CD4-positive, alpha-beta T cell treated with Interferon alpha-2 for 1 hour (primary cell): ENCODE data around the gene TNFRSF14.
A peak's percentile ranks its signal among the peaks of the same experiment; 100 is the strongest.
"Not testable (repeated sequence)": the region's sequence is repeated elsewhere in the genome, so short reads cannot be mapped to it uniquely, and the experiment has no call there.

Experiments
- DNase-seq, 2 donors: peaks; one replicate each; pipeline ENCODE4 v3.0.0-alpha.2; 2020 to 2022

TNFRSF14 gene

GRCh38 chr1:2554621-2555387 lies 1.4 kb upstream of the TNFRSF14 start:
- peak; percentile 64 for DNase-seq

GRCh38 chr1:2555634-2556276 lies 416 bp upstream of the TNFRSF14 start:
- peak; percentile 74 to 78 for DNase-seq

DNA sequence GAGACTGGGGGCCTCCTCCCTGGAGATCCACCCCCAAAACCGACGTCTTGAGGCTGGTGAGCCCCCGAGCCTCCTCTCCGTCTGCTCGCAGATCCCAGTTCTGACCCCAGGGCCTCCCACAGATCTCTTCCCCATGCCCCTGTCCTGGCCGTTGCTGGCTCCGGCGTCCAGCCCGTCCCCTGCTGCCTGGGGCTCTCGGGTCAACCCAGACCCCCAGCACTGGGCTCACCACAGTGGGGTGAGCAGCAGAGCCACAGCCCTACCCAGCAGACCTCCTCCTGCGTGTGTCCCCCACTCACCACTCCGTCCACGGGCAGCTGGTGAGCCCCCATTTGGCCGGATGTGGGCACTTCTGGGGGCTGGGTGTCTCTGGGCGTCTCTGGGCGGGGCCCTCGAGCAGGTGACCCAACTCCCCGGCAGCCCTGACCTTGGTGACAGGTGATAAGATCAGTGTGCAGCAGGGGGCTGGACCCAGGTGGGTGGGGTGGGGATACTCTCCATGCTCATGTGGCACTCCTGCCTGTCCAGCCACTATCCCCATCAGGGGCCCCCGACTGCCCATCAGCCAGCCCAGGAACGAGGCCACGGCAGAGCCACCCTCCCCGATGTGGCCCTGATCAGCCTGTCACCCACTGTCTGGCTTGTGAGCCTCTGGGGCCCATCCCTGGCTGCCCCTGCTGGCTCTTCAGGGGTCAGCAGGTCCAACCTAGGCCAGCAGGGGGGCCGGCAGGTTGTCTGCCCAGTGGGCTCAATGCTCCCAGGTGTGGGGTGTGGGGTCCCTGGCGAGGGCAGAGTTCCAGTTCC lies 709 bp downstream of the TNFRSF14 start:
- DNase-seq: peak; percentile 36 to 62

- DNase-seq: no peak
Measured at GRCh38 chr1:2557482-2558400, 1.6 kb downstream of the TNFRSF14 start.

DNA sequence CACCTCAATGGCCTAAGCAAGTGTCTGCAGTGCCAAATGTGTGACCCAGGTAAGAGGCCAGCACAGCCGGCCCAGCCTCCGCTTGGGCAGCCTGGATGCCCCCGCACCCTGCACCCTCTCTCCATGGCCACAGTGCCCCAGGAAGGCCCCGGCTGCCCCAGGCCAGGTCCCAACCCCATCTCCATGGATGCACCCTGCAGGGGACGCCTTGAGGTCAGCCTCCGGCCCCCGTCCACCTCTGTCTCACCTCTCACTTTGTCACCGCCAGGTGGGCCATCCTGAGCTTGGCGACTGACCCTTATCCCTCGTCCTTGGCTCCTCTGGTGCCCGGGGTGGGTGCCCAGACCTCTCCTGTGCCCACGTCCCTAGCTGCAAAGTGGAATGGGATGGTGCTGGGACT lies 2.2 kb downstream of the TNFRSF14 start:
- no peak for DNase-seq

DNA sequence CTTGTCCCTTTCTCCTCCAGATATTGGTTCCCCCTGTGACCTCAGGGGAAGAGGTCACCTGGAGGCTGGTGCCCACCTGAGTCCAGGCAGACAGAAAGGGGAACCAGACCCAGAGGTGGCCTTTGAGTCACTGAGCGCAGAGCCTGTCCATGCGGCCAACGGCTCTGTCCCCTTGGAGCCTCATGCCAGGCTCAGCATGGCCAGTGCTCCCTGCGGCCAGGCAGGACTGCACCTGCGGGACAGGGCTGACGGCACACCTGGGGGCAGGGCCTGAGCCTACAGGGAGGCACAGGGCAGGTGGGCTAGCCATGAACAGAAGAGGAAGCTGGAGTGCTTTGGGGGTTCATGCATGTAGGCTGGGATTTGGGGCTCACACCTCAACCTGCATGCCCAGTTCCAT lies 2.7 kb downstream of the TNFRSF14 start:
- DNase-seq: no peak

DNA sequence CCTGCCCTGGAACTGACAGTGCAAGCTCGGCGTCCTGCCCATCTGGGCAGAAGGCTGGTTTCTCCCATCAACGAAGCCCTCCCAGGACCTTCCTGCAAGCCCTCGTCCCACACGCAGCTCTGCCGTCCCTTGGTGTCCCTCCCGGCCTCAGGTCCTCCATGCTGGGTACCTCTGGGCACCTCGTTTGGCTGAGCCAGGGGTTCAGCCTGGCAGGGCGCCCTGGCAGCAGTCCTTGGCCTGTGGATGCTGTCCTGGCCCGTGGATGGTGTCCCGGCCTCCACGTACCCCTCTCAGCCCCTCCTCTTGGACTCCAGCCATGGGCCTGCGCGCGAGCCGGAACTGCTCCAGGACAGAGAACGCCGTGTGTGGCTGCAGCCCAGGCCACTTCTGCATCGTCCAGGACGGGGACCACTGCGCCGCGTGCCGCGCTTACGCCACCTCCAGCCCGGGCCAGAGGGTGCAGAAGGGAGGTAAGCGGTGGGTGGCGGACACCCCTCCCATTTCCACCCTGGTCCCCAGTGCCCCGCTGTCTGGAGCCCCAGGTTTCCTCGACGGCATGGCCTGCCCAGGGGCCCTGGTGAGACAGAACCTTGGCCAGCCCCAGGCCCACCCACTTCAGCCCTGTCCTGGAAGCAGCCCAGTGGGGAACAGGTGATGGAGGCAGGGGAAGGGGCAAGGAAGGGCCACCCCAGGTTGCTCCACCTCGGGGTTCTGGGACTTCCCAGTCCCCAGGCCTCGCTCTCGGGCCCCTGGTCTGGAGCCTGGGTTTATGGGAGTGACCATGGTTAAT lies 3.5 kb downstream of the TNFRSF14 start:
- no peak for DNase-seq

DNA sequence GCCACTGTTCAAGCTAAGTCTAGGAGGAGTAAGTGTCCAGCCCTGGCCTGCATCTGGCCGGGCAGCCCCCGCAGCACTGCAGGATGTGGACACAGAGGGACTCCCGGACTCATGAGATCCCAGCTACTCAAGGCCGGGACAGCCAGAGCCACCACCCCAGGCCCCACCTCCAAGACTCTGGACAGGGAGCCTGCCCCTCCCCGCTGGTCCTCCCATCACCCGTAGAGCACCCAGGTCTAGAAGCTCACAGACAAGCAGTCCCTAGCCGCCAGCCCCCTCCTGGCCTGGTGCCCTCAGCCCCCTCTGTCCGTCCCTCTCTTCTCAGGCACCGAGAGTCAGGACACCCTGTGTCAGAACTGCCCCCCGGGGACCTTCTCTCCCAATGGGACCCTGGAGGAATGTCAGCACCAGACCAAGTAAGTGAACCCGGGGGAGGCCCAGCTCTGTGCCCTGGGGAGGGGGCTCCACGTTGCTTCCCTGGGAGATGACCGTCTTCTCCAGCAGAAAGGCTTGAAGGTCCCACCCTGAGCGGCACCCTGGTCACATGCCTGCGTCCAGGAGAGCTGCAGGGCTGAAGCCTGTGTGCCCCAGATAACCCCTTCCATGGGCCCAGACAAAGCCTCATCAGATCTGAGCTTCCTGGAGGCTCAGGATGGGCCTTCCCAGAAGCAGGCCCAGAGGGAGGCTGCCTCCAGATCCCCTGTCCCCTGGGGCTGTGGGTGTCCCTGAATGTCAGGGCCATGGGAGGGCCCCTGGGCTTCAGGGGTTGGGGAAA lies 4.3 kb downstream of the TNFRSF14 start:
- no peak for DNase-seq

- DNase-seq: no peak
Measured at GRCh38 chr1:2561446-2561845, 5.3 kb downstream of the TNFRSF14 start.

- peak in 1 of 2 donors; percentile 33 for DNase-seq
Measured at GRCh38 chr1:2561898-2562895, 6.0 kb downstream of the TNFRSF14 start.

DNA sequence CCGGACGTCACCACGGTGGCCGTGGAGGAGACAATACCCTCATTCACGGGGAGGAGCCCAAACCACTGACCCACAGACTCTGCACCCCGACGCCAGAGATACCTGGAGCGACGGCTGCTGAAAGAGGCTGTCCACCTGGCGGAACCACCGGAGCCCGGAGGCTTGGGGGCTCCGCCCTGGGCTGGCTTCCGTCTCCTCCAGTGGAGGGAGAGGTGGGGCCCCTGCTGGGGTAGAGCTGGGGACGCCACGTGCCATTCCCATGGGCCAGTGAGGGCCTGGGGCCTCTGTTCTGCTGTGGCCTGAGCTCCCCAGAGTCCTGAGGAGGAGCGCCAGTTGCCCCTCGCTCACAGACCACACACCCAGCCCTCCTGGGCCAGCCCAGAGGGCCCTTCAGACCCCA lies 7.0 kb downstream of the TNFRSF14 start:
- DNase-seq: no peak

- DNase-seq: no peak
Measured at GRCh38 chr1:2564006-2564814, 8.0 kb downstream of the TNFRSF14 start.

- no peak for DNase-seq
Measured at GRCh38 chr1:2564815-2565374, 8.7 kb downstream of the TNFRSF14 start.

- no peak for DNase-seq
Measured at GRCh38 chr1:2566101-2567045, 10.2 kb downstream of the TNFRSF14 start.

DNA sequence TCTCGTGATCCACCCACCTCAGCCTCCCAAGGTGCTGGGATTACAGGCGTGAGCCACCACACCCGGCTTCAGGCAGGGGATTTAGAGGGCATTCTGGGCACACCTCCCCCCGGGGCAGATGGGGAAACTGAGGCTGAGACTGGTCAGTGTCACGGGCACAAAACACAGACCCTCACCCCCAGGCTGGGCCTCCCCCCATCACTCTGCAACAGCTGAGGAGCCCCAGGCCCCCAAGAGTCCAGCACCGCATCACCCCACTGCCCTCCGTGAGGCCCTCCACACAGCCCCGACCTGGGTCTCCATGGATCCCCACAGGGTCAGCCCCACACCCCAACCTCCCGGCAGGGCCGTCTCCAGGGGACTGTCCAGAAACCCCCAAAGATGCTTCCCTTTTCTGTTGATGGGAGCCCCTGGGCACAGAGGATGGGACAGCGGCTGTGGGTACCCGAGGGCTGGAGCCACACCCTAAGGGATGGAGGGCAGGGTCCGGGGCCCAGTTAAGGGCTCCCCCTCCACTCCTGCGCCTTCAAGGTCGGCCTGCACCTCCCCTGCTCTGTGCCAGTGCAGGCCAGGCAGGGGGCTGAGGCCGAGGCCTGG lies 11.0 kb downstream of the TNFRSF14 start:
- DNase-seq: no peak

DNA sequence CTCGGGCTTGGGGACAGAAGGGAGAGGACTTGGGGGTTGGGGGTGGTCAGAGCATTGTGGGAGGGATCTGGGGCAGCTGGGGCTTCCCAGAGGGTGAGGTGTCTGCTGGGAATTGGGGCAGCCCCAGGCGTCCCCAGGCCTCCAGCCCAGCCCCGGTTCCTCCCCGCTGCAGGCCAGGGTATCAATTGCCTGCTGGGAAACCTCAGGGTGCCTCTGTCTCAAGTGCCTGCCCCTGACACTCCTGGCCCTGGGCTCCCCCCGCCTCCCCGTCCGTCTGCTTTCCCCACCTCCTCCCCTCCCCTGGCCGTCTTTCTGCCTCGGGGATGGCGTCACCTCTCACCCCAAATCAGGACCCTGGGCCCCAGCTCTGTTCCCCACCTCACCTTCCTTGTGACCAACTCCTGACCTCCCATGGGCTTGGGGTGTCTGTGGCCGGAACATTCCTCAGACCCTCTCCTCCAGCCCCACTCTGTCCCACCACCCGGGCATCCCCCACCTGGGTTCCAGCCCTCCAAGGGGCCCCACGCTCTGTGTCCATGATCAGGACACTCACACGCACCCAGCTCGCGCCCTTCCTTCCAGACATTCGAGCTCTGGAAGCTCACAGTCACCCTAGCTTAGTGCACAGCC lies 12.1 kb downstream of the TNFRSF14 start:
- not testable (repeated sequence) for DNase-seq
